Activated naive CD8-positive, alpha-beta T cell treated with anti-CD3 and anti-CD28 coated beads, Interleukin-2, amount 50 U/mL, for 16 hours (primary cell): ENCODE measurements around the gene TNFRSF25.
"Not testable (repeated sequence)": the region's sequence is repeated elsewhere in the genome, so short reads cannot be mapped to it uniquely, and the experiment has no call there.

ENCODE experiments used
- DNase-seq: peaks from one replicate; pipeline ENCODE4 v3.0.0-alpha.2; 2020; ENCODE audit warnings: low read depth, low spot score

Gene TNFRSF25

GRCh38 chr1:6501279-6501813 is 35.4 kb upstream of the TNFRSF25 start:
- no peak for DNase-seq

GRCh38 chr1:6500544-6501278 is 34.7 kb upstream of the TNFRSF25 start:
- DNase-seq: no peak

- DNase-seq: no peak
Observed at GRCh38 chr1:6499296-6499695, 33.3 kb upstream of the TNFRSF25 start.

GRCh38 chr1:6498576-6499111 is 32.7 kb upstream of the TNFRSF25 start:
- no peak for DNase-seq

GRCh38 chr1:6497867-6498575 is 32.0 kb upstream of the TNFRSF25 start:
- no peak for DNase-seq

GRCh38 chr1:6497215-6497866 is 31.4 kb upstream of the TNFRSF25 start:
- DNase-seq: no peak

- no peak for DNase-seq
Observed at GRCh38 chr1:6496890-6497214, 30.9 kb upstream of the TNFRSF25 start.

- no peak for DNase-seq
Observed at GRCh38 chr1:6496365-6496721, 30.4 kb upstream of the TNFRSF25 start.

- no peak for DNase-seq
Observed at GRCh38 chr1:6495540-6496364, 29.8 kb upstream of the TNFRSF25 start.

- no peak for DNase-seq
Observed at GRCh38 chr1:6495041-6495441, 29.1 kb upstream of the TNFRSF25 start.

- DNase-seq: no peak
Observed at GRCh38 chr1:6494627-6495026, 28.7 kb upstream of the TNFRSF25 start.

GRCh38 chr1:6493834-6494223 is 27.9 kb upstream of the TNFRSF25 start:
- not testable (repeated sequence) for DNase-seq

GRCh38 chr1:6491966-6492365 is 26.0 kb upstream of the TNFRSF25 start:
- no peak for DNase-seq

GRCh38 chr1:6491480-6491962 is 25.5 kb upstream of the TNFRSF25 start, which contains the start of gene PLEKHG5:
Gene PLEKHG5 (minus strand): TSS chr1:6491667. CDS start chr1:6477571, 14,096 bp downstream.
- DNase-seq: no peak

GRCh38 chr1:6491081-6491449 is 25.1 kb upstream of the TNFRSF25 start:
- no peak for DNase-seq

GRCh38 chr1:6490181-6491080 is 24.5 kb upstream of the TNFRSF25 start:
- no peak for DNase-seq

GRCh38 chr1:6489799-6490180 is 23.8 kb upstream of the TNFRSF25 start:
- peak; percentile 47 for DNase-seq

- no peak for DNase-seq
Observed at GRCh38 chr1:6489383-6489765, 23.4 kb upstream of the TNFRSF25 start.

- DNase-seq: no peak
Observed at GRCh38 chr1:6488602-6489382, 22.8 kb upstream of the TNFRSF25 start.
